DND-41 (cell line): ENCODE results near the gene LEMD2.

ENCODE experiments used
- ATAC-seq: fragments of 200-7000 bp; cut with Tn5 transposase; 3 replicates; pipeline ENCODE4 v1.9.1; 2021; ENCODE audit warnings: low read depth; ENCODE audit not compliant: insufficient read depth
- DNase-seq: peaks from one replicate; pipeline ENCODE4 v3.0.0-alpha.2; 2020
- H2AFZ ChIP-seq: 2 replicates; pipeline ENCODE4 v1.6.0; 2012; ENCODE audit warnings: low read depth, low read length
- H3K27ac ChIP-seq: 2 replicates; pipeline ENCODE4 v1.5.1; 2012; ENCODE audit warnings: low read length, inconsistent platforms
- H3K27me3 ChIP-seq: fragments of 200-600 bp; sonication (generic); 2 replicates; pipeline ENCODE4 v1.6.0; 2012; ENCODE audit warnings: low read length, mild to moderate bottlenecking, inconsistent platforms; ENCODE audit not compliant: insufficient read depth, poor library complexity
- H3K36me3 ChIP-seq: 2 replicates; pipeline ENCODE4 v1.5.1; 2012; ENCODE audit warnings: low read length, inconsistent platforms; ENCODE audit not compliant: insufficient read depth
- H3K4me1 ChIP-seq: 2 replicates; pipeline ENCODE4 v1.5.1; 2012; ENCODE audit warnings: mild to moderate bottlenecking, low read length; ENCODE audit not compliant: insufficient read depth
- H3K4me2 ChIP-seq: 2 replicates; pipeline ENCODE4 v1.6.0; 2012; ENCODE audit warnings: mild to moderate bottlenecking, moderate library complexity, low read length, inconsistent platforms; ENCODE audit not compliant: insufficient read depth
- H3K4me3 ChIP-seq, 2 experiments: fragments of 200-600 bp in 1 of 2; shearing (Covaris generic) in 1 of 2; 2 replicates each; pipeline ENCODE4 v1.5.1; 2012 to 2016; ENCODE audit warnings: inconsistent platforms in 2 of 2, low read length in 2 of 2, mild to moderate bottlenecking in 2 of 2, low read depth in 1 of 2, moderate library complexity in 1 of 2
- H3K79me2 ChIP-seq: 2 replicates; pipeline ENCODE4 v1.6.0; 2012; ENCODE audit warnings: low read length, inconsistent platforms; ENCODE audit not compliant: insufficient read depth
- H3K9ac ChIP-seq: 2 replicates; pipeline ENCODE4 v1.6.0; 2012; ENCODE audit warnings: low read depth, mild to moderate bottlenecking, inconsistent platforms, low read length, moderate library complexity
- H3K9me3 ChIP-seq: 2 replicates; pipeline ENCODE4 v1.5.1; 2012; ENCODE audit warnings: low read length, moderate library complexity, mild to moderate bottlenecking, inconsistent platforms; ENCODE audit not compliant: insufficient read depth, severe bottlenecking
- H4K20me1 ChIP-seq: 2 replicates; pipeline ENCODE4 v1.6.0; 2012; ENCODE audit warnings: low read length; ENCODE audit not compliant: insufficient read depth
- EZH2 ChIP-seq: IDR thresholded peaks from 3 replicates; pipeline ENCODE4 v1.6.1; 2012; ENCODE audit warnings: borderline replicate concordance, low read depth, mild to moderate bottlenecking, moderate library complexity, low read length, inconsistent platforms; ENCODE audit not compliant: severe bottlenecking
- TF ChIP-seq, protein P1 (sequence below): IDR thresholded peaks from 2 replicates; pipeline ENCODE4 v1.5.1; 2012; ENCODE audit warnings: borderline replicate concordance, low read length, moderate library complexity, mild to moderate bottlenecking; ENCODE audit not compliant: poor library complexity, severe bottlenecking; ENCODE audit errors: extremely low read depth

The LEMD2 gene

DNA sequence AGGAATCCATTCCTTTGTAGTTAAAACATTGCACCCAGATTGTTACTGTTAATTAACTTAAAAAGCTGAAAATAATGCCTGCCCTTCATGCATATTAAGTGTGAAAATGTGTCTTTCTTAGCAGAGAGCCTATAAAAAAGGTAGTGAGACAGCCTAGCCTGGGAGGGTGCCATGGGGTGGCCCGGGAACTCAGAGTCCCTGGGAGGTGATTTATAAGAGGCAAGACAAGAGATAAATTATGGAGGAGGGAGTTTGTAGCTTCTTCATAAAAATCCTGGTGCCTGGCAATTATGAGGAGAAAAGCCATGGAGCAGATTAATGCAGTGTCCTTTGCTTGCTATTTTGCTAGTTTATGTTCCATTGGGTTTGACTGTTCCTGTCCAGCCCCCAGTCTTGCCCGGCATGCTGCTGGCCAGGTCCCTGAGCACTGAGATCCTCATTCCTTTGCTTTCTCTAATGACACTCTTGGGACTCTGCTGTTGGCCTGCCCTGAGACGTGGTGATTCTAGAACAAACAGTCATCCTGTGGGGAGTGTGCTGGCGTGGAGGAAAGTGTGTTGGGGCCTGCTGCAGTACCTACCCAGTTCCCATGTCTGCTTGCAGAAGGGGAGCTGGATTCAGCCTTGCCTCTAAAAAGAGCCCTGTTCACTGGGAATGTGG lies 10.7 kb upstream of the LEMD2 start:
- Histone ChIP-seq H3K79me2 (no peaks in the 10 kb centered on the region), H4K20me1 (no peaks in the 10 kb centered on the region; the same call in 1 of the 2 replicates), H2AFZ (no peak overlapping the region), H3K4me2 (no peak overlapping the region), H3K9me3 (no peaks in the 10 kb centered on the region), H3K9ac (no peak overlapping the region), H3K27me3 (peaks cover 19% of the 10 kb centered on the region), H3K4me1 (peaks cover 5% of the 10 kb centered on the region; the same call in 1 of the 2 replicates), H3K36me3 (no peaks in the 10 kb centered on the region), H3K27ac (no peak overlapping the region), H3K4me3 (no peak overlapping the region)
- TF ChIP-seq, protein P1, sequence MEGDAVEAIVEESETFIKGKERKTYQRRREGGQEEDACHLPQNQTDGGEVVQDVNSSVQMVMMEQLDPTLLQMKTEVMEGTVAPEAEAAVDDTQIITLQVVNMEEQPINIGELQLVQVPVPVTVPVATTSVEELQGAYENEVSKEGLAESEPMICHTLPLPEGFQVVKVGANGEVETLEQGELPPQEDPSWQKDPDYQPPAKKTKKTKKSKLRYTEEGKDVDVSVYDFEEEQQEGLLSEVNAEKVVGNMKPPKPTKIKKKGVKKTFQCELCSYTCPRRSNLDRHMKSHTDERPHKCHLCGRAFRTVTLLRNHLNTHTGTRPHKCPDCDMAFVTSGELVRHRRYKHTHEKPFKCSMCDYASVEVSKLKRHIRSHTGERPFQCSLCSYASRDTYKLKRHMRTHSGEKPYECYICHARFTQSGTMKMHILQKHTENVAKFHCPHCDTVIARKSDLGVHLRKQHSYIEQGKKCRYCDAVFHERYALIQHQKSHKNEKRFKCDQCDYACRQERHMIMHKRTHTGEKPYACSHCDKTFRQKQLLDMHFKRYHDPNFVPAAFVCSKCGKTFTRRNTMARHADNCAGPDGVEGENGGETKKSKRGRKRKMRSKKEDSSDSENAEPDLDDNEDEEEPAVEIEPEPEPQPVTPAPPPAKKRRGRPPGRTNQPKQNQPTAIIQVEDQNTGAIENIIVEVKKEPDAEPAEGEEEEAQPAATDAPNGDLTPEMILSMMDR = no peak
- TF ChIP-seq EZH2 = no peak
- DNase-seq = no peak
- no peak for ATAC-seq

DNA sequence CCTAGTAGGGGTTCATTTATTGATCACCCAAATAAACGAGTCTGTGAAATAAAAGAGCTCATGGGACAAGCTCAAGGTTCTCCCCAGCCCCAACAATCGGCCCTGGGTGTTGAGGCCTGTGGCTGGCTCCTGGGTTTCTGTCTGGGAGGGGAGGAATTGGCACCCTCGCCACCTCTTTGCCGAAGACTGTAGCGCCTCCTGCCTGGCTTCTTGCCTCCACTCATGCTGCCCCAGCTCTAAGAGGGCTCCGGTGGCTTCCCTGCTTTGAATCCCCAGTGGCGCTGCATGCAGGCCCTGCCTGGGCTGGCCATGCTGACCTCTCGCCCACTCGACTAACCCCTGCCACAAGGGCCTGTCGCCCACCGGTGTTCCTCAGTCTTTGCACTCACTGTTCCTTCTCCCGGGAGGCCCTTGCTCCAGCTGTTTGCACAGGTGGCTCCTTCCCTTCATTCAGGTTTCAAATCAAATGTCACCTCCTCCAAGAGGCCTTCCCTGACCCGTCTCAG lies 9.5 kb upstream of the LEMD2 start:
- peaks cover 5% of the 10 kb centered on the region; the same call in 1 of the 2 replicates for H3K4me1 ChIP-seq
- no peak overlapping the region for H3K9ac ChIP-seq
- no peaks in the 10 kb centered on the region; the same call in 1 of the 2 replicates for H4K20me1 ChIP-seq
- no peak overlapping the region for H3K4me3 ChIP-seq
- no peak overlapping the region for H3K27ac ChIP-seq
- no peaks in the 10 kb centered on the region for H3K36me3 ChIP-seq
- ATAC-seq (no peak), DNase-seq (no peak)
- H3K79me2 ChIP-seq = no peaks in the 10 kb centered on the region
- peaks cover 19% of the 10 kb centered on the region for H3K27me3 ChIP-seq
- no peaks in the 10 kb centered on the region for H3K9me3 ChIP-seq
- TF ChIP-seq, protein P1 = no peak
- TF ChIP-seq EZH2 = no peak
- no peak overlapping the region for H3K4me2 ChIP-seq
- H2AFZ ChIP-seq = no peak overlapping the region

DNA sequence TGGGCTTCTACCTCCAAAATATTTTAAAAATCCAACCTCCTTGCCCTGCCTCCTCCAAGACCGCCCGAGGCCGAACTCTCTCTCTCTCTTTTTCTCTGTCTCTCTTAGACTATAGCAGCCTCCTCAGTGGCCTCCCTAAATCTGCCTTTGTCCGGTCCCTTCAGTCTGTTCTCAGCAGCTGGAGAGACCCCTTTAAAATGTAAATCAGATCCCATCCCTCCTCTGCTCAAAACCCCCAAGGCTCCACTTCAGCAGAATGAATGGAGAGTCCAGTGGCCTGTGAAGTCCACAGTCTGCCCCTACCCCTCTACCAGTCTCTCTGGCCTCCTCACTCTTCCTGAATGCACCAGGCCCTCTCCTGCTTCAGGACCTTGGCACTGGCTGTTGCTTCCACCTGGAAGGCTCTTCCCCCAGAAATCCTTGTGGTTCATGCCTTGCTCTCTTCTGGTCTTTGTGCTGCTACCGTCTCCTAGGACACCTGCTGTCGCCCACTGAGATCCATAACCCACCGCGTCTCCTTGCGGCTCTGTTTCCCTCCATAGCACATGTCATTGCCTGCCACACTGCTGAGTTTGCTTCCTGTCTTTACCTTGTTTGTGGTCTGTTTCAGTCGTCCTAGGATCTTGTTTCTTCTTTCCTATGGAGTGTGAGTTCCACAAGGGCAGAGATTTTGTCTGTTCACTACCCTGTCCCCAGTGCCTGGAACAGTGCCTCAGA lies 8.9 kb upstream of the LEMD2 start:
- TF ChIP-seq, protein P1 = no peak
- no peak for TF ChIP-seq EZH2
- no peak overlapping the region for H2AFZ ChIP-seq
- peaks cover 5% of the 10 kb centered on the region; the same call in 1 of the 2 replicates for H3K4me1 ChIP-seq
- H3K4me2 ChIP-seq = no peak overlapping the region
- H3K9me3 ChIP-seq = no peaks in the 10 kb centered on the region
- H4K20me1 ChIP-seq = no peaks in the 10 kb centered on the region; the same call in 1 of the 2 replicates
- no peak overlapping the region for H3K4me3 ChIP-seq
- no peak overlapping the region for H3K27ac ChIP-seq
- H3K79me2 ChIP-seq = no peaks in the 10 kb centered on the region
- peak; percentile 10 for DNase-seq
- no peaks in the 10 kb centered on the region for H3K36me3 ChIP-seq
- no peak overlapping the region for H3K9ac ChIP-seq
- ATAC-seq = peak; percentile 65
- peaks cover 19% of the 10 kb centered on the region for H3K27me3 ChIP-seq
